Keratinocyte (primary cell): ENCODE results near the gene SLC1A2. TPM values are rescaled to one million over a fixed set of nuclear protein-coding genes. Genes with fewer than 3 reads are reported as not detected.

Experiments used
- DNase-seq: peaks from one replicate; pipeline ENCODE4 v3.0.0-alpha.2; 2011; ENCODE audit warnings: low read depth, missing footprints, low spot score
- FAIRE-seq: peaks from 2 replicates; lab custom pipeline; 2011; peaks lifted over from hg19 to GRCh38; lab: Jason Lieb, UNC
- H2AFZ ChIP-seq: 2 replicates; pipeline ENCODE4 v1.6.0; 2012; ENCODE audit warnings: low read length, control low read depth, inconsistent platforms; ENCODE audit not compliant: control insufficient read depth
- H3K27ac ChIP-seq: 2 replicates; pipeline ENCODE4 v1.5.1; 2011; ENCODE audit warnings: low read length; ENCODE audit not compliant: control insufficient read depth, insufficient read depth
- H3K27me3 ChIP-seq: 3 replicates; pipeline ENCODE4 v1.6.0; 2011; ENCODE audit warnings: low read length; ENCODE audit not compliant: control insufficient read depth, insufficient read depth; ENCODE audit errors: extremely low read depth
- H3K36me3 ChIP-seq, 2 experiments: 2 replicates in 1 of 2; 3 replicates in 1 of 2; pipeline ENCODE4 v1.5.1; 2011; ENCODE audit warnings: low read length in 2 of 2, mild to moderate bottlenecking in 1 of 2; ENCODE audit not compliant: control insufficient read depth in 2 of 2, insufficient read depth in 2 of 2; ENCODE audit errors: extremely low read depth in 1 of 2
- H3K4me1 ChIP-seq: 3 replicates; pipeline ENCODE4 v1.5.1; 2011; ENCODE audit warnings: low read length; ENCODE audit not compliant: control insufficient read depth, insufficient read depth; ENCODE audit errors: extremely low read depth
- H3K4me2 ChIP-seq: 3 replicates; pipeline ENCODE4 v1.6.0; 2011; ENCODE audit warnings: low read depth, low read length; ENCODE audit not compliant: control insufficient read depth, insufficient read depth; ENCODE audit errors: extremely low read depth
- H3K4me3 ChIP-seq, 3 experiments: fragments of 200-600 bp in 1 of 3; sonication (generic) in 1 of 3; 2 replicates in 2 of 3; 3 replicates in 1 of 3; pipeline ENCODE4 v1.5.1; 2011 to 2016; ENCODE audit warnings: low read length in 3 of 3, mild to moderate bottlenecking in 3 of 3, control low read depth in 2 of 3, inconsistent platforms in 1 of 3, low read depth in 1 of 3, mixed read lengths in 1 of 3, mixed run types in 1 of 3, moderate library complexity in 1 of 3; ENCODE audit not compliant: control insufficient read depth in 2 of 3, insufficient read depth in 2 of 3; ENCODE audit errors: extremely low read depth in 1 of 3
- H3K79me2 ChIP-seq: 2 replicates; pipeline ENCODE4 v1.6.0; 2012; ENCODE audit warnings: low read length; ENCODE audit not compliant: control insufficient read depth, insufficient read depth
- H3K9ac ChIP-seq: 3 replicates; pipeline ENCODE4 v1.6.0; 2011; ENCODE audit warnings: low read length; ENCODE audit not compliant: control insufficient read depth, insufficient read depth; ENCODE audit errors: extremely low read depth
- H3K9me1 ChIP-seq: 3 replicates; pipeline ENCODE4 v1.6.0; 2011; ENCODE audit warnings: low read length; ENCODE audit not compliant: control insufficient read depth, insufficient read depth; ENCODE audit errors: extremely low read depth
- H3K9me3 ChIP-seq: 2 replicates; pipeline ENCODE4 v1.5.1; 2012; ENCODE audit warnings: low read depth, low read length; ENCODE audit not compliant: control insufficient read depth
- H4K20me1 ChIP-seq: 3 replicates; pipeline ENCODE4 v1.6.0; 2011; ENCODE audit warnings: low read length; ENCODE audit not compliant: control insufficient read depth, insufficient read depth; ENCODE audit errors: extremely low read depth
- CTCF ChIP-seq, 3 experiments: IDR thresholded peaks in 1 of 3; conservative IDR thresholded peaks in 1 of 3; optimal IDR thresholded peaks in 1 of 3; 2 replicates in 2 of 3; 3 replicates in 1 of 3; pipeline versions ENCODE3 to v1.5.1; 2011; ENCODE audit warnings: low read length in 3 of 3, mild to moderate bottlenecking in 3 of 3, moderate library complexity in 2 of 3, control low read depth in 1 of 3, inconsistent platforms in 1 of 3; ENCODE audit not compliant: insufficient read depth in 2 of 3; ENCODE audit errors: extremely low read depth in 1 of 3
- EZH2 ChIP-seq: IDR thresholded peaks from one replicate; pipeline ENCODE4 v1.6.1; 2012; ENCODE audit warnings: inconsistent platforms, mild to moderate bottlenecking, low read length, moderate library complexity
- dilution Hi-C: fragments of 300-500 bp; cut with MboI; formaldehyde crosslinking; loops from one replicate; pipeline ENCODE4 v1.7.0; 2020; ENCODE audit warnings: low sequenced_read_pairs; ENCODE audit not compliant: extremely low pct_ligation_motif_present
- polyA plus RNA-seq, 5 experiments: library from polyadenylated mRNA; depleted of rRNA in 3 of 5; stranded (reverse) in 3 of 5; stranded (forward) in 1 of 5; unstranded in 1 of 5; fragments of >200 nt; gene quantifications; 1 replicate in 1 of 5; 2 replicates in 3 of 5; 3 replicates in 1 of 5; pipeline versions ENCODE4 v1.2.1 to v1.2.3, GENCODE V29; 2011 to 2012; ENCODE audit warnings: missing spikeins in 2 of 5, low read depth in 1 of 5, low replicate concordance in 1 of 5

SLC1A2 gene
- polyA plus RNA-seq, 1 donor (not counting 4 experiments of a cell fraction or from before 2014, with no cell fraction given): under 0.01 TPM

- Histone ChIP-seq H3K27me3 (no peaks in the 10 kb centered on the region), H4K20me1 (no peaks in the 10 kb centered on the region), H3K4me1 (peaks cover 32% of the 10 kb centered on the region), H3K9me1 (no peaks in the 10 kb centered on the region), H3K27ac (no peak overlapping the region), H2AFZ (no peak overlapping the region), H3K4me3 (no peak overlapping the region), H3K9me3 (no peaks in the 10 kb centered on the region), H3K79me2 (no peaks in the 10 kb centered on the region), H3K4me2 (peak overlapping the region; percentile 18), H3K36me3 (peaks cover 0 to 2% of the 10 kb centered on the region in 2 experiments), H3K9ac (no peak overlapping the region)
- TF ChIP-seq CTCF (optimal IDR thresholded peaks at IDR 0.05 in 1 of 3, IDR thresholded peaks at IDR 0.05 in 1 of 3, conservative IDR thresholded peaks at IDR 0.05 in 1 of 3; ENCODE audit: extremely low read depth in 1 of 3, insufficient read depth in 2 of 3, low read length in 3 of 3): no peak
- TF ChIP-seq EZH2: no peak
- FAIRE-seq (no peak), DNase-seq (no peak)
- dilution Hi-C loops: no loop called here
Measured at GRCh38 chr11:35235498-35235897, 183.9 kb downstream of the SLC1A2 start.

GRCh38 chr11:35235157-35235468, 184.2 kb downstream of the SLC1A2 start:
- no peaks in the 10 kb centered on the region for H4K20me1 ChIP-seq
- H2AFZ ChIP-seq: no peak overlapping the region
- no peaks in the 10 kb centered on the region for H3K79me2 ChIP-seq
- H3K27ac ChIP-seq: no peak overlapping the region
- no peak overlapping the region for H3K4me3 ChIP-seq
- H3K36me3 ChIP-seq: peaks cover 1 to 6% of the 10 kb centered on the region in 2 experiments
- H3K4me1 ChIP-seq: peaks cover 32% of the 10 kb centered on the region
- no peaks in the 10 kb centered on the region for H3K9me3 ChIP-seq
- dilution Hi-C loops: no loop called here
- FAIRE-seq (peak; percentile 20), DNase-seq (no peak)
- no peaks in the 10 kb centered on the region for H3K9me1 ChIP-seq
- no peak overlapping the region for H3K9ac ChIP-seq
- H3K4me2 ChIP-seq: no peak overlapping the region
- H3K27me3 ChIP-seq: no peaks in the 10 kb centered on the region
- TF ChIP-seq CTCF (optimal IDR thresholded peaks at IDR 0.05 in 1 of 3, IDR thresholded peaks at IDR 0.05 in 1 of 3, conservative IDR thresholded peaks at IDR 0.05 in 1 of 3; ENCODE audit: extremely low read depth in 1 of 3, insufficient read depth in 2 of 3, low read length in 3 of 3): no peak
- no peak for TF ChIP-seq EZH2
